ENCODE data around the gene RASA2.

Gene RASA2, protein sequence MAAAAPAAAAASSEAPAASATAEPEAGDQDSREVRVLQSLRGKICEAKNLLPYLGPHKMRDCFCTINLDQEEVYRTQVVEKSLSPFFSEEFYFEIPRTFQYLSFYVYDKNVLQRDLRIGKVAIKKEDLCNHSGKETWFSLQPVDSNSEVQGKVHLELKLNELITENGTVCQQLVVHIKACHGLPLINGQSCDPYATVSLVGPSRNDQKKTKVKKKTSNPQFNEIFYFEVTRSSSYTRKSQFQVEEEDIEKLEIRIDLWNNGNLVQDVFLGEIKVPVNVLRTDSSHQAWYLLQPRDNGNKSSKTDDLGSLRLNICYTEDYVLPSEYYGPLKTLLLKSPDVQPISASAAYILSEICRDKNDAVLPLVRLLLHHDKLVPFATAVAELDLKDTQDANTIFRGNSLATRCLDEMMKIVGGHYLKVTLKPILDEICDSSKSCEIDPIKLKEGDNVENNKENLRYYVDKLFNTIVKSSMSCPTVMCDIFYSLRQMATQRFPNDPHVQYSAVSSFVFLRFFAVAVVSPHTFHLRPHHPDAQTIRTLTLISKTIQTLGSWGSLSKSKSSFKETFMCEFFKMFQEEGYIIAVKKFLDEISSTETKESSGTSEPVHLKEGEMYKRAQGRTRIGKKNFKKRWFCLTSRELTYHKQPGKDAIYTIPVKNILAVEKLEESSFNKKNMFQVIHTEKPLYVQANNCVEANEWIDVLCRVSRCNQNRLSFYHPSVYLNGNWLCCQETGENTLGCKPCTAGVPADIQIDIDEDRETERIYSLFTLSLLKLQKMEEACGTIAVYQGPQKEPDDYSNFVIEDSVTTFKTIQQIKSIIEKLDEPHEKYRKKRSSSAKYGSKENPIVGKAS

DNA sequence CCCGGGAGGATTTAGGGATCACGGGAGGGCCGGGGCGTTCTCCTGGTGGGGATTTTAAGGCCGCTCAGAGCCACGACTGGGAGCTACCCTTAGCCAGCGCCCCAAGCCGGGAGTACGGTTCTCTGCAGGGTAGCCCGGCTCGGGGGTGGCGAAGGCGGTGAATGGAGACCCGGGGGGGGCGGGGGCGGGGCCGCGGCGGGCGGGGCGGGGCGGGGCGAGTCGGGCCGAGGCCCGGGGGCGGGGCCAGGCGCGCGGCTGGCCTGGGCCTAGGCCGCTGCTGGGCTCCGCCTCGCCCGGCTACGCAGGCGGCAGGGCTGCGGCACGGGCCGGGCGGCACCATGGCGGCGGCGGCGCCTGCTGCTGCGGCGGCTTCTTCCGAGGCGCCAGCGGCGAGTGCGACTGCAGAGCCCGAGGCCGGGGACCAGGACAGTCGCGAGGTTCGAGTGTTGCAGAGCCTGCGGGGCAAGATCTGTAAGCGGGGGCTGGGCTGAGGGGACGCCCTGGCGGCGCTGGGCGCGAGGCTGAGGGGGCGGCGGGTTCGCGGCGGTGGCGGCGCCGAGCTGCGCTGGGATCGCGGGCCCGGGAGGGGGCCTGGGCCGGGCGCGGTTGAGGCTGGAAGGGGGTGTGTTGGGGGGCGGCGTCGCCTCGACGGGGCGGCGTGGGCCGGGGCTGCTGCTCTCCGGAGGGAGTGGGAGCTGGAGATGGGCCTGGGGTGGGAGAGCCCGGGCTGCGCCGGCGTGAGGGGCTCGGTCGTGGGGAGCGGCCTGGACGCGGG lies at the start of gene RASA2:
TSS of gene RASA2 (plus strand) at position 282 of the 775 bp plus-strand sequence. CDS start at position 339, 57 bp downstream.
- DNase-seq (ENCODE audit: low read depth in 3 of 3): peak; percentile 31 to 50 (median 44)

DNA sequence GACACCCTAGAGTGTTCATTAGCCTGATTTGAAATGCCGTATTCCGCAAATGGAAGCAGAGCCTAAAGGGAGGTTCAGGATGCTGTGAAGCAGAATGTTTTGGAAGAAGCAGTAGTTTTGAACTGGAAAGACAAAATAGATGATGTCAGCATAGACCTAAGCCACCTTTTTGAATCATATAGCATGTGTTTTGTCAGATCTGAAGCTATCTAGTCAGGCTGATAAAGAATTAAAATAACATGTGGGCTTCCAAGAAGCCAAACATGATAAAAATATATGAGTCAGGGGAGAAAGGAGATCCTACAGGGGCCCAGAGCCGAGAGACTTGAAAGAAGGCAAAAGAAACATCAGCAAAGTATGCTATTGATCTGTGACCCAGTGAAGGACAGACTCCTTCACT lies 47.2 kb upstream of the RASA2 start:
- no peak for DNase-seq (ENCODE audit: low read depth in 3 of 3)

DNA sequence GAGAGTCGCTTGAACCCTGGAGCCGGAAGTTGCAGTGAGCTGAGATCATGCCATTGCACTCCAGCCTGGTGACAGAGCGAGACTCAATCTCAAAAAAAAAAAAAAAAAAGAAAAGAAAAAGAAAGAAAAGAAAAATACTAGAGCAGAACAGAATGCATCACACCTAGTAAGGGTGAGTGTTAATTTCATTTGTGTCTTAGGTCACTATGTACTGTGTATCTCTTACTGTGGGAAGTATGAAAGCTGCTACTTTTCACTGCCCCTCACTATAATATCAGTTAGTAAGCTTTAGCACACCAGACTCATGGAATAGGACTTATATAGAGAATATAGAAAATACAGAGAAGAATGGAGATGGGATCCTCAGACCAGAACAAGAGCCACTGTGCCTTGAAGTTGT lies 45.9 kb upstream of the RASA2 start:
- DNase-seq (ENCODE audit: low read depth in 3 of 3): no peak

DNA sequence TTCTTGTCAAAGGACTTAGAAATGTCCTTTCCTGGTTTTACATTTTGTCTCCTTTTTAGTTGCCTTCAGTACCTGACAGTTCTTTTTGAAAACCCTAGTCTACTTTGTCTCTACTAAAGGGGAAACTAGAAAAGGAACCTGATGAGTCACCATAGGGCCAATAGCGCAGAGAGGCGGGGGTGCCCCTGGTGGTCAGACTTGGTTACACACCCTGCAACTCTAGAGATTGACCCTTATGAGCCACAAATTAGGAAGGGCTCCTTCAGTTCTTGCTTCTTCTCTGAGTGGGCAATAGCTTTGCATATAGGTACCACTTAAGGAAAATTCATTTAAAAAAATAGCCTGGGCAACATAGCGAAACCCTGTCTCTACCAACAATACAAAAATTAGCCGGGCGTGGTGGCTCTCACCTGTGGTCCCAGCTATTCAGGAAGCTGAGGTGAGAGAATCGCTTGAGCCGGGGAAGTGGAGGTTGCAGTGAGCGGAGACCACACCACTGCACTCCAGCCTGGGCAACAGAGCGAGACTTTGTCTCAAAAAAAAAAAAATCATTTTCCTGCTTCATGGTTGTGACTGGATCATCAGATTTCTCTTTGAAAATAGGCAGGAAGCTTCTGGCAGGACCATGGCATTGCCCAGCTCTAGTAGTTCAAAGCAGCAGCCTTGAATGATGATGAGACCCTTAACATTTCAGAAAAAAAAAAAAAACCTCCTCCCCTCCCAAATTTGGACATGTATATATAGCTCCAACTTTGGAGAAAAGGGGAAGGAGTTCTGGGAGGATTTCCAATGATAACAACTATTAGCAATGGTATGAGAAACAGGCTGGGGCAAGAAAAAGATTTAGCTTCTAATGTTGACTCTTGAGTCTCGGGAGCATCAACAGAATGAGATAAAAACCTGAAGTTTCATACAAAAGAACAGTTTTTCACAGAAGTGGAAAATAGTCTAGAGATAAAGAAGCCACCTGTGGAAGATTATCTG lies 45.2 kb upstream of the RASA2 start:
- peak; percentile 60 to 71 (median 68) for DNase-seq (ENCODE audit: low read depth in 3 of 3)

DNA sequence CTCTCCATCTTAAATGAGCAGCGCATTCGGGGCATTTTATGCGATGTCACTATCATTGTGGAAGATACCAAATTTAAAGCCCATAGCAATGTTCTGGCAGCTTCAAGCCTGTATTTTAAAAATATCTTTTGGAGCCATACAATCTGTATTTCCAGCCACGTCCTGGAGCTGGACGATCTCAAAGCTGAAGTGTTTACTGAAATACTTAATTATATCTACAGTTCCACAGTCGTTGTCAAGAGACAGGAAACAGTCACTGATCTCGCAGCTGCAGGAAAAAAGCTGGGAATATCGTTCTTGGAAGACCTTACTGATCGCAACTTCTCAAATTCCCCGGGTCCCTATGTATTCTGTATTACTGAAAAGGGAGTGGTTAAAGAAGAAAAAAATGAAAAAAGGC lies 44.4 kb upstream of the RASA2 start:
- no peak for DNase-seq (ENCODE audit: low read depth in 3 of 3)

DNA sequence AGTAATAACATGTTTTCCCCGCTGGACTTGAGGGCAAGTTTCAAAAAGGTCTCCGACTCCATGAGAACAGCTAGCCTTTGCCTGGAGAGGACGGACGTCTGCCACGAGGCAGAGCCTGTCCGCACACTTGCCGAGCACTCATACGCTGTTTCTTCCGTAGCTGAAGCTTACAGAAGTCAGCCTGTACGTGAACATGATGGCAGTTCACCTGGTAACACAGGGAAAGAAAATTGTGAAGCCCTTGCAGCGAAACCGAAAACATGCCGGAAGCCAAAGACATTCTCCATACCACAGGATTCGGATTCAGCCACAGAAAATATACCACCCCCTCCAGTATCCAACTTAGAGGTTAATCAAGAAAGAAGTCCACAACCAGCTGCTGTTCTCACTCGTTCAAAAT lies 43.9 kb upstream of the RASA2 start:
- no peak for DNase-seq (ENCODE audit: low read depth in 3 of 3)

DNA sequence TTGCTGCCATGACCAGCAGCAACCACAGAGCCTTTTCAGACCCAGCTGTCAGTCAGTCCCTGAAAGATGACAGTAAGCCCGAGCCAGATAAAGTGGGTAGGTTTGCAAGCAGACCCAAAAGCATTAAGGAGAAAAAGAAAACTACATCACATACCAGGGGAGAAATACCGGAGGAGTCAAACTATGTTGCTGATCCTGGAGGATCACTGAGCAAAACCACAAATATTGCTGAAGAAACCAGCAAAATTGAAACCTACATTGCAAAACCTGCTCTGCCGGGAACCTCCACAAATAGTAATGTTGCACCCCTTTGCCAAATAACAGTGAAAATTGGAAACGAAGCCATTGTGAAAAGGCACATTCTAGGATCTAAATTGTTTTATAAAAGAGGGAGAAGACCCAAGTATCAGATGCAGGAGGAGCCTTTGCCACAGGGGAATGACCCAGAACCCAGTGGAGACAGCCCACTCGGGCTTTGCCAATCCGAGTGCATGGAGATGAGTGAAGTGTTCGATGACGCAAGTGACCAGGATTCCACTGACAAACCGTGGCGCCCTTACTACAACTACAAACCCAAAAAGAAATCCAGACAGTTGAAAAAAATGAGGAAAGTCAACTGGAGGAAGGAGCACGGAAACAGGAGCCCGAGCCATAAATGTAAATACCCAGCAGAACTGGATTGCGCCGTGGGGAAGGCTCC lies 42.1 kb upstream of the RASA2 start:
- DNase-seq (ENCODE audit: low read depth in 3 of 3): no peak

DNA sequence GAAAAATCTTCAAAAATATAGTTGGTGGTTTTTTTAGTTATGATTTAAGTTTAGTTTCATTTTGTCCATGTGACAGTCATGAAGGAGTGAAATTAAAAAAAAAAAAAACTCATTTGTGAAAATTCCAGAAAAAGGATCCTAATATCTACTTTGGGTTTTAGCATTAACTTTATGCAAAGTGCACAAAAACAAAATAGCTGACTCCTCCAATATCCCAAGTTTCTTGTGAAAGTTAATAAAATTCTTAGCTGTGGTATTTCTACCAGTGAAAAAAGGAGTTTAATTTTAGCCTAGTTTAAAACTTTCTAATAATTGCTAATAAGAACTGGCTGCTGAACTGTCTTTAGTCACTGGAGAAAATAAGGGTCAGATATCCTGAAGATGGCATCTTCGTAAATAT lies 40.8 kb upstream of the RASA2 start:
- DNase-seq (ENCODE audit: low read depth in 3 of 3): no peak

DNA sequence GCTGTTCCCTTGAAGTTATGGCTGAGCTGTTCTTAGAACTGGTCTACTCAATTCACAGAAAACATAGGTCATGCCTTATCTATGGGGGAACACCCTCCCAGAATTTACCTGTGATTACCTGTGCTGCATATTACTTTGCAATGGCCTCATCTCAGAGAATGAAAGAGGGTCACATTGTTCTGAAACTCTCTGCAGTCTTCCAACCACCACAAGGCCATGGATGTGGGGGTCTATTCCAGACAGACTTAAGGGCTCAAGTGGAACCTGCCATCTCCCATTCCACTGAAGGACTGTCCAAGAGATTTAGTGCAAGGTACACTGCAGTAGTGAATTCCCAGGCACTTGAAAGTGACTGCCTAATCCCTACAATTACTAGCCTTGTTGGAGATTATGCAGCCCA lies 40.1 kb upstream of the RASA2 start:
- DNase-seq (ENCODE audit: low read depth in 3 of 3): no peak

DNA sequence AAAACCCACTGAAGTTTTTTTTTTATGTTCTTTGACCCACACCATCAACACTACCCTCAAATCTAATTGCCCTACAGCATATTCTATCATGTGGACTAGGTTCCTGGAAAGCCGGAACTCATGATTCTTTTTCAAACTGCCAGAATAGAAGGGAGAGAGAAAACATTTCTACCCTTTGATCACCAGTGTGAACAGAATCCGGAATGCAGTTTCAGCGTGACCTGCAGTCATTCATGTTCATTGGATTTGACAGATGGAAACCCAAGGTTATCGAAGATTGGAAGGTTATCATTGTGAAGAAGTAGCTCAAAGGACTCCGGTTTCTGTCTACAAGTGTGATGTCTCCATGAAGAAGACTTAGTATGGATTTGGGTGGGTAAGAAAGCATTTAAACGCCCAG lies 39.4 kb upstream of the RASA2 start:
- no peak for DNase-seq (ENCODE audit: low read depth in 3 of 3)

DNA sequence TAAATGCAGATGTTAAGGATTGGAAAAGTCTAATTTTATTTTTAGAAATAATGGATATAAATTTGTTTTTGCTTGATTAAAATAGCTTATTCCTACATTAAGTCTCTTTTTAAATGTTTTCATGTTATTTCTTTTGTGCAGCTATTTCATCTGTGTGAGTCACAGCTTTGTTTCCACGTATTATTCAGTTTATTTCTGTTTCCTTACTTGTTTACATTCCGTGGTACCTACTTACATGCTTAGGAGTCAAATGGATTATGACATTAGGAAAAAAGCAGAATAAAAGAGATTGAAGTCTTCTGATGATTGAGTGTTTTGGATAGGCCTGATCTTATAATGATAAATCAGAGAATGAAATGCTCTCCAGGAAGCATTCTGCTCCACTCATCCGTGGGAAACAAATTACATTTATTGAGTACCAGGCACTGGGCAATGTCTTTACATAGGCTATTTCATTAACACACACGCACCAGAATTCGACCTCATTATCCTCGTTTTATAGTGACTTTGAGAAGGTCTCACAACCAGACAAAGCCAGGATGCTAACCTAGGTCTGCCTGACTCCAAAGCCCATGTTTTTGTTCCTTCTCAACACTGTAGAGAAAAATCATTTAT lies 38.1 kb upstream of the RASA2 start:
- no peak for DNase-seq (ENCODE audit: low read depth in 3 of 3)

DNA sequence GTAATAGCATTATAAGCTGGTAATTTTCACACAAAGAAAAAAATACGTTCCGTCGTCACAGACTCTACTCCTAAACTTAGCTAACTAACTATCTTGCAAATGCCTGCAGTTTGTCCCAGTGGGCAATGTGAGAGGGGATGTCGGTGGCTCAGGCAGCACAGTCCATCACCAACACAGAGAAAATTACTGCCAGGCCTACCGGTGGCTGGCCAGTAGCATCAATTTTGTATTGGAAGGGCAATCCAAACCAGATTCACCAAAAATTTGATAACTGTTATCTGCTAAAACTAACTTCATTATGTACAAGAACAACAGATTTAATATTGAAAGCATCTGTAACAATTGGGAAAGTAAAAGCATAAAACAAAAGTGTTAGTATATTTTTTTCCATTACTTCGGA lies 37.4 kb upstream of the RASA2 start:
- DNase-seq (ENCODE audit: low read depth in 3 of 3): no peak

DNA sequence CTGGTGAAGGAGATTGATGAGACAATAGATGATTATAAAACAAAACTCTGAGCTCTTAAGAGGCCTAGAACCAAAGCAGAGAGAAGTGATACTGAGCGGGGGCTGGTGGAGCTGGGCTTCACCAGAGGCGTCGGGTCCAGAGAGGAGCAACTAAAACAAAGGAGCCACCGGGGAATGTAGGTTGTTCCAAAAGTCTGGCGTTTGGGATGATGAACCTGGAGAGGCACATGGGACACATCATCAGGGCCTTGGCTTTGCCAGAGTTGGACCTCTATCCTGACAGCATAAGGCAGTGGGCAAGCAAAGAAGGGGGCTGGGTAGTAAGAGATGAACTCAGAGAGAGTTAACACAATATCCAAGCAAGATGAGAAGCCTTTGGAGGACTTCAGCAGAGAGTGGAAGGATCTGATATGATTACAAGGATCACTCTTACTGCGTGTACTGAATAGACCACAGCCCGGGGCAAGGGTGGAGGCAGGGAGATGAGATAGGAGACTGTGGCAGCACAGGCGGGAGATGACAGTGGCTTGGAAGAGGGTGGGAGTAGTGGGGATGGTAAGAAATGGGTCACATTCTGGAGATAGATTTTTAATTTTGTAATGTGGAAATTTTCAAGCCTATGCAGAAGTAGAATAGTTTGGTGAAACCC lies 36.0 kb upstream of the RASA2 start:
- DNase-seq (ENCODE audit: low read depth in 3 of 3): no peak

DNA sequence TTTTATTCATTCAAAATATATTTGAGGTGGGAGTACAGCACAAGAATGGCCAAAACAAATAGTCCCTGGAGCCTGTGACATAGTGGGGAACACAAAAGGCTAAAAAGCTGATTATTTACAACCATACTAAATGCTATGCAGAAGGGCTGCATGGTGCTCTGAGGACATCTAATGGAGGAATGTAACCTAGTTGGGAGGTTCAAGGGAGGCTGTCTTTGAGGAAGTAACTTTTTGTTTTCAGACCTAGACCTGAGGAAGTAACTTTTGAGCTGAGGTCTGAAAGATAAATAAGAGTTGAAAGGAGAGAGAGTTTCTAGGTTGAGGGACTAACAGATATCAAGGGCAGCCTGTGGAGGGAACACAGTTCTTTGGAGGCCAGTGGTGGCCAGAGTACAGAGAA lies 34.8 kb upstream of the RASA2 start:
- DNase-seq (ENCODE audit: low read depth in 3 of 3): no peak

DNA sequence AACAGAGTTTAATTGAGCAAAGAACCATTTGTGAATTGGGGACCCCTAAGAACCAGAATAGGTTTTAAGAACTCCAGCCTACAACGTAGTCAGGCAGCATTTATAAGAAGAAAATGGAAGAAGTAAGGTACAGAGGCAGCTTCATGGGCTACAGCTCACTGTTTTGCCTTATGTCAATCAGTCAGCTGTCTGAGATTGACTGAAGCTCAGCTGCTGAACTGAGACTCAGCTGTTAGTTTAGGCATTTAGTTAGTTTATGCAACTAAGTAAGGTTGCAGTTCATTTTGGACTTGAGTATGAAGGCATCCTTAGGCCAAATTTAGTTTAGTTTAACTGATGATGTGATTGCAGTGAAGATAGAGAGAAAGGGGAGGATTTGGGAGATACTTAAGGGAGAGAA lies 34.1 kb upstream of the RASA2 start:
- DNase-seq (ENCODE audit: low read depth in 3 of 3): no peak

DNA sequence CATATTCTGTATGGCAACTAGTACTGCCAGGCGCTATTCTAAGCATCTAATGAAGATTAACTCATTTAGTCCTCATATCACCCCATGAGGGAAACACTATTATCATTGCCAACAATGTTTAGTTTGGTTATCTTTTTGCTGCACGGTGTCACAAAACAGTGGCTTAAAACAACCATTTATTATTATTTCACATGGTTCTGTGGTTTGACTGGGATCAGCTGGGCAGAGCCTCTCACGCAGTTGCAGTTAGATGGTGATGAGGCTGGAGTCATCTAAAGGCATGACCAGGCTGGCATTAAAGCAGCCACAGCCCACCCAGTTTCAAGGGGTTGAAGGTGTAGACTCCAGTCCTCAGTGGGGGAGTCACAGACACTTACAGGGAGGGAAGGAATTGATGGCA lies 32.8 kb upstream of the RASA2 start:
- DNase-seq (ENCODE audit: low read depth in 3 of 3): no peak

DNA sequence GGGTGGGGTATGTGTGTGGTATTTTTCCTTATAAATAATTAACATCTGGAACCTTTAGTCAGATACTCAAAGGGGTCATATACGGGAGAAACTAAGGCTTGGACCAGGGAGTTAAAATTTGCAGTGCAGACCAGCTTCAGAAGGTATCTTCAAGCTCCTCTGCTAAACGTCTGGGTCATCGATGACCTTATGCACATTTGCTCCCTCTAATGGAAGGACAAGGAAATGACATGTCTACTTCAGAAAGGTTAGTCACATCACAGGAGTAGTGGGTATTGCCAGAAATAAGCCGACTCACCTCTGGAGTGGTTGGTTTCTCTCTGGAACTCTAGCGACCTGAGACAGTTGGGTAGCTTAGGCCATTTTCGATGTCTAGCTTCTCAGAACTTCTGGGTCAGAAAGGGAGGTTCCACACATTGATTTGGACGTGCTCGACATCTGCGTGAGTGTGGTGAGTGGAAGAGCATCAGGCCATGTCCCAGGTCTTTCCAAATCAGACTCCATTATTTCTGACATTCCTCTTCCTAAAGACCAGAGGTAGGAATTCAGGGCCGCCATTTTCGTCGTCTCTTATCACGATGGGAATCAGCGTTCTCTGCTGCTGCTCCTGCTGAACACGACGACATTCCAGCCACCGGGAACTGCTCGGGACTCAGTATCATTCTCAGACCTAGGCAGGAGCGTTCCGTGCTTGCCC lies 31.8 kb upstream of the RASA2 start:
- peak in 2 of 3 donors; percentile 10 to 27 for DNase-seq (ENCODE audit: low read depth in 3 of 3)

DNA sequence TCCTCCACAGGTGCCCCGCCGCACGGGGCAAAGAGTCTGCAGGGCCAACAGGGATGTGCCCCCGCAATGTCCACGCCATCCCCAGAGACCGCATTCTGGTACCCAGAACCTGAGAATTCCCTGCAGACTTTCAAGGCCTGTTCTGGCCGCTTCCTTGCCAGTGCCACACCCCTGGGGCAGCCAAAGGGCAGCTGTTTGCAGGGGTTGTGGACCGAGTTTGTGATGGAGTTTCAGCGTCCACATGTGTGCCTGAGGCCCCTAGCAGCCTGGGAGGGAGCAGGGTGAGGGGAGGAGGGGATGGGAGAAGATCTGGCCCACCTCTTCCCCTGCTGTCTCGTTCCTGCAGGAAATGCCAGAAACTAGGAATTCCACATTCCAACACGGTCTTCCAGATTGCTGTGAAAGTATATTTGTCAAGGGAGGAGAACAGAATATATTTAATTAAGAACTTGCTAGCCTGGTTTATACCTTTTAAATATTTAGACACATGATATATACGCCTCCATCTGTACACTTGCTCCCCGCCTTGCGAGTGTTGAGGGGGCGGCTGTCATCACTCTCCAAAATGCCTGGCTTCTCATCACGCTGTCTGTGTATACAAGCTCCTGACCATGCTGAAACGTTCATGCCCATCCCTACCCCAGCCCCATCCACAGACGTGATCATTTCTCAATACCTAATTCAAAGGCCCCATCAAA lies 31.1 kb upstream of the RASA2 start:
- DNase-seq (ENCODE audit: low read depth in 3 of 3): no peak

Measured in stimulated activated CD4-positive, alpha-beta T cell treated with anti-CD3 and anti-CD28 coated beads, TNF-alpha, amount 100 ng/mL, for 48 hours (primary cell).